H1 (cell line): ENCODE results near the gene NXPH4. TPM values are rescaled to one million over a fixed set of nuclear protein-coding genes. Genes with fewer than 3 reads are reported as not detected.

Experiments
- EGR1 ChIP-seq: IDR thresholded peaks from 2 replicates; pipeline ENCODE4 v1.6.1; 2011; ENCODE audit warnings: low read depth, low read length, borderline replicate concordance
- GTF2F1 ChIP-seq: IDR thresholded peaks from 2 replicates; pipeline ENCODE4 v1.6.1; 2012; ENCODE audit warnings: low read depth, low read length, improper control_type of control experiment, borderline replicate concordance
- KDM4A ChIP-seq: IDR thresholded peaks from one replicate; pipeline ENCODE4 v1.7.1; 2012; ENCODE audit warnings: low read depth, mild to moderate bottlenecking, moderate library complexity, low read length, inconsistent platforms; ENCODE audit not compliant: severe bottlenecking
- POLR2A ChIP-seq, 2 experiments: IDR thresholded peaks; 1 replicate in 1 of 2; 2 replicates in 1 of 2; pipeline ENCODE4 v1.6.1; 2011; ENCODE audit warnings: low read depth in 2 of 2, low read length in 2 of 2, mild to moderate bottlenecking in 2 of 2; ENCODE audit errors: control extremely low read depth in 1 of 2
- RNF2 ChIP-seq: fragments of 200-900, 300-1000 bp; sonication (generic); IDR thresholded peaks from 2 replicates; pipeline ENCODE4 v1.7.1; 2016; ENCODE audit warnings: borderline replicate concordance, low read depth, mild to moderate bottlenecking, antibody characterized with exemption, low read length; ENCODE audit not compliant: poor library complexity, severe bottlenecking; ENCODE audit errors: missing control alignments
- RXRA ChIP-seq: IDR thresholded peaks from 2 replicates; pipeline ENCODE4 v1.6.1; 2011; ENCODE audit warnings: low read depth, mild to moderate bottlenecking, low read length, moderate library complexity; ENCODE audit not compliant: insufficient read depth
- SP1 ChIP-seq: IDR thresholded peaks from 2 replicates; pipeline ENCODE4 v1.6.1; 2011; ENCODE audit warnings: low read depth, low read length
- TEAD4 ChIP-seq: IDR thresholded peaks from 2 replicates; pipeline ENCODE4 v1.6.1; 2012; ENCODE audit warnings: low read depth, low read length, inconsistent platforms, mixed read lengths
- polyA plus RNA-seq, 7 experiments: library from polyadenylated mRNA; depleted of rRNA in 3 of 7; stranded (reverse) in 5 of 7; unstranded in 2 of 7; fragments of >200 nt in 5 of 7; fragments of 200-250 nt in 2 of 7; gene quantifications; 1 replicate in 5 of 7; 2 replicates in 1 of 7; 4 replicates in 1 of 7; pipeline versions ENCODE4 v1.2.1 to v1.2.3, GENCODE V29; 2011 to 2013; ENCODE audit warnings: missing spikeins in 2 of 7, mixed read lengths in 2 of 7
- total RNA-seq: library from RNA; stranded (reverse); fragmentation: NEBNext Ultra II Directional; extraction: Animal tissue kit (Norgen Biotek cat#: 25700); gene quantifications from 2 replicates; pipeline ENCODE4 v1.2.1, GENCODE V29; 2021
- TF ChIP-seq, protein P1 (sequence below): fragments of 300-600 bp; sonication (generic); IDR thresholded peaks from 2 replicates; pipeline ENCODE4 v1.7.1; 2012; ENCODE audit warnings: low read length, moderate library complexity, mild to moderate bottlenecking, inconsistent platforms; ENCODE audit not compliant: insufficient replicate concordance
- TF ChIP-seq, protein P2 (sequence below): IDR thresholded peaks from 2 replicates; pipeline ENCODE4 v1.6.1; 2012; ENCODE audit warnings: inconsistent platforms
- TF ChIP-seq, protein P3 (sequence below): IDR thresholded peaks from 2 replicates; pipeline ENCODE4 v1.6.1; 2012; ENCODE audit warnings: inconsistent platforms

Gene NXPH4
- total and polyA plus RNA-seq, 2 of the 8 experiments (the other 6 are each of a cell fraction or from before 2014, with no cell fraction given), result 0.92 to 1.7 TPM

DNA sequence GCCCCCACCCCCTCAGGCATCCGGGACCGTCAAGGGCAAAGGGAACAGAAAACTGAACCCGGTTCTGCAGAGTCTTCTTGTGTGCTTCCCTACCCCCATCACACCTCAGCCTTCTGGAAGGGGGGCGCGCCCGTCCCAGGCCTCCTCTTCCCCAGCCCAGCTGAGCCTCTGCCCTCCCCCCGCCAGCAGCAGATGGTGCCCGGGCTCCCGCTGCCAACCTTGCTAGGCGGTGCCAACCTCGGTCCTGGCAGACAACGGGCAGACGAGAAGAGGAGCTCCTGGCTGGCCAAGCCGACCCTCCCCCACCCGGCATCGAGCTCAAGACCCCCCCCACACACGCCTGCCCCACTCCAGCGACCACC lies 25.7 kb downstream of the NXPH4 start (continued):
- TF ChIP-seq, protein P1, sequence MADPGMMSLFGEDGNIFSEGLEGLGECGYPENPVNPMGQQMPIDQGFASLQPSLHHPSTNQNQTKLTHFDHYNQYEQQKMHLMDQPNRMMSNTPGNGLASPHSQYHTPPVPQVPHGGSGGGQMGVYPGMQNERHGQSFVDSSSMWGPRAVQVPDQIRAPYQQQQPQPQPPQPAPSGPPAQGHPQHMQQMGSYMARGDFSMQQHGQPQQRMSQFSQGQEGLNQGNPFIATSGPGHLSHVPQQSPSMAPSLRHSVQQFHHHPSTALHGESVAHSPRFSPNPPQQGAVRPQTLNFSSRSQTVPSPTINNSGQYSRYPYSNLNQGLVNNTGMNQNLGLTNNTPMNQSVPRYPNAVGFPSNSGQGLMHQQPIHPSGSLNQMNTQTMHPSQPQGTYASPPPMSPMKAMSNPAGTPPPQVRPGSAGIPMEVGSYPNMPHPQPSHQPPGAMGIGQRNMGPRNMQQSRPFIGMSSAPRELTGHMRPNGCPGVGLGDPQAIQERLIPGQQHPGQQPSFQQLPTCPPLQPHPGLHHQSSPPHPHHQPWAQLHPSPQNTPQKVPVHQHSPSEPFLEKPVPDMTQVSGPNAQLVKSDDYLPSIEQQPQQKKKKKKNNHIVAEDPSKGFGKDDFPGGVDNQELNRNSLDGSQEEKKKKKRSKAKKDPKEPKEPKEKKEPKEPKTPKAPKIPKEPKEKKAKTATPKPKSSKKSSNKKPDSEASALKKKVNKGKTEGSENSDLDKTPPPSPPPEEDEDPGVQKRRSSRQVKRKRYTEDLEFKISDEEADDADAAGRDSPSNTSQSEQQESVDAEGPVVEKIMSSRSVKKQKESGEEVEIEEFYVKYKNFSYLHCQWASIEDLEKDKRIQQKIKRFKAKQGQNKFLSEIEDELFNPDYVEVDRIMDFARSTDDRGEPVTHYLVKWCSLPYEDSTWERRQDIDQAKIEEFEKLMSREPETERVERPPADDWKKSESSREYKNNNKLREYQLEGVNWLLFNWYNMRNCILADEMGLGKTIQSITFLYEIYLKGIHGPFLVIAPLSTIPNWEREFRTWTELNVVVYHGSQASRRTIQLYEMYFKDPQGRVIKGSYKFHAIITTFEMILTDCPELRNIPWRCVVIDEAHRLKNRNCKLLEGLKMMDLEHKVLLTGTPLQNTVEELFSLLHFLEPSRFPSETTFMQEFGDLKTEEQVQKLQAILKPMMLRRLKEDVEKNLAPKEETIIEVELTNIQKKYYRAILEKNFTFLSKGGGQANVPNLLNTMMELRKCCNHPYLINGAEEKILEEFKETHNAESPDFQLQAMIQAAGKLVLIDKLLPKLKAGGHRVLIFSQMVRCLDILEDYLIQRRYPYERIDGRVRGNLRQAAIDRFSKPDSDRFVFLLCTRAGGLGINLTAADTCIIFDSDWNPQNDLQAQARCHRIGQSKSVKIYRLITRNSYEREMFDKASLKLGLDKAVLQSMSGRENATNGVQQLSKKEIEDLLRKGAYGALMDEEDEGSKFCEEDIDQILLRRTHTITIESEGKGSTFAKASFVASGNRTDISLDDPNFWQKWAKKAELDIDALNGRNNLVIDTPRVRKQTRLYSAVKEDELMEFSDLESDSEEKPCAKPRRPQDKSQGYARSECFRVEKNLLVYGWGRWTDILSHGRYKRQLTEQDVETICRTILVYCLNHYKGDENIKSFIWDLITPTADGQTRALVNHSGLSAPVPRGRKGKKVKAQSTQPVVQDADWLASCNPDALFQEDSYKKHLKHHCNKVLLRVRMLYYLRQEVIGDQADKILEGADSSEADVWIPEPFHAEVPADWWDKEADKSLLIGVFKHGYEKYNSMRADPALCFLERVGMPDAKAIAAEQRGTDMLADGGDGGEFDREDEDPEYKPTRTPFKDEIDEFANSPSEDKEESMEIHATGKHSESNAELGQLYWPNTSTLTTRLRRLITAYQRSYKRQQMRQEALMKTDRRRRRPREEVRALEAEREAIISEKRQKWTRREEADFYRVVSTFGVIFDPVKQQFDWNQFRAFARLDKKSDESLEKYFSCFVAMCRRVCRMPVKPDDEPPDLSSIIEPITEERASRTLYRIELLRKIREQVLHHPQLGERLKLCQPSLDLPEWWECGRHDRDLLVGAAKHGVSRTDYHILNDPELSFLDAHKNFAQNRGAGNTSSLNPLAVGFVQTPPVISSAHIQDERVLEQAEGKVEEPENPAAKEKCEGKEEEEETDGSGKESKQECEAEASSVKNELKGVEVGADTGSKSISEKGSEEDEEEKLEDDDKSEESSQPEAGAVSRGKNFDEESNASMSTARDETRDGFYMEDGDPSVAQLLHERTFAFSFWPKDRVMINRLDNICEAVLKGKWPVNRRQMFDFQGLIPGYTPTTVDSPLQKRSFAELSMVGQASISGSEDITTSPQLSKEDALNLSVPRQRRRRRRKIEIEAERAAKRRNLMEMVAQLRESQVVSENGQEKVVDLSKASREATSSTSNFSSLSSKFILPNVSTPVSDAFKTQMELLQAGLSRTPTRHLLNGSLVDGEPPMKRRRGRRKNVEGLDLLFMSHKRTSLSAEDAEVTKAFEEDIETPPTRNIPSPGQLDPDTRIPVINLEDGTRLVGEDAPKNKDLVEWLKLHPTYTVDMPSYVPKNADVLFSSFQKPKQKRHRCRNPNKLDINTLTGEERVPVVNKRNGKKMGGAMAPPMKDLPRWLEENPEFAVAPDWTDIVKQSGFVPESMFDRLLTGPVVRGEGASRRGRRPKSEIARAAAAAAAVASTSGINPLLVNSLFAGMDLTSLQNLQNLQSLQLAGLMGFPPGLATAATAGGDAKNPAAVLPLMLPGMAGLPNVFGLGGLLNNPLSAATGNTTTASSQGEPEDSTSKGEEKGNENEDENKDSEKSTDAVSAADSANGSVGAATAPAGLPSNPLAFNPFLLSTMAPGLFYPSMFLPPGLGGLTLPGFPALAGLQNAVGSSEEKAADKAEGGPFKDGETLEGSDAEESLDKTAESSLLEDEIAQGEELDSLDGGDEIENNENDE, result no peak
- TF ChIP-seq GTF2F1 (no peak), SP1 (no peak), EGR1 (no peak), RNF2 (peak; percentile 25), KDM4A (no peak), RXRA (no peak), POLR2A (IDR thresholded peaks at IDR 0.05; ENCODE audit: control extremely low read depth in 1 of 2, low read depth in 2 of 2, low read length in 2 of 2) (no peak), TEAD4 (no peak)
- TF ChIP-seq, protein P2, sequence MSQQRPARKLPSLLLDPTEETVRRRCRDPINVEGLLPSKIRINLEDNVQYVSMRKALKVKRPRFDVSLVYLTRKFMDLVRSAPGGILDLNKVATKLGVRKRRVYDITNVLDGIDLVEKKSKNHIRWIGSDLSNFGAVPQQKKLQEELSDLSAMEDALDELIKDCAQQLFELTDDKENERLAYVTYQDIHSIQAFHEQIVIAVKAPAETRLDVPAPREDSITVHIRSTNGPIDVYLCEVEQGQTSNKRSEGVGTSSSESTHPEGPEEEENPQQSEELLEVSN, result 0 out of 2 replicates have a peak, but pooled peaks have one; percentile 7
- TF ChIP-seq, protein P3, sequence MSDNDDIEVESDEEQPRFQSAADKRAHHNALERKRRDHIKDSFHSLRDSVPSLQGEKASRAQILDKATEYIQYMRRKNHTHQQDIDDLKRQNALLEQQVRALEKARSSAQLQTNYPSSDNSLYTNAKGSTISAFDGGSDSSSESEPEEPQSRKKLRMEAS, result no peak
